GM06990 (cell line): ENCODE results near the gene ZNF142.
A peak's percentile ranks its signal among the peaks of the same experiment; 100 is the strongest.

Source experiments
- DNase-seq: peaks from one replicate; pipeline ENCODE4 v3.0.0-alpha.2; 2011; ENCODE audit not compliant: insufficient read length; ENCODE audit errors: extremely low read depth
- H3K27me3 ChIP-seq: replicated peaks from 2 replicates; pipeline ENCODE4 v1.6.0; 2011; ENCODE audit warnings: low read length; ENCODE audit not compliant: control insufficient read depth, insufficient read depth
- H3K36me3 ChIP-seq: 2 replicates; pipeline ENCODE4 v1.5.1; 2011; ENCODE audit warnings: low read length; ENCODE audit not compliant: control insufficient read depth, insufficient read depth
- H3K4me3 ChIP-seq: replicated peaks from 2 replicates; pipeline ENCODE4 v1.5.1; 2011; ENCODE audit warnings: low read depth, mild to moderate bottlenecking, control low read depth, low read length
- CTCF ChIP-seq: IDR thresholded peaks from 2 replicates; pipeline ENCODE4 v1.5.1; 2011; ENCODE audit warnings: low read length, control low read depth, mild to moderate bottlenecking, inconsistent platforms; ENCODE audit not compliant: insufficient read depth, poor library complexity, severe bottlenecking

ZNF142 gene

GRCh38 chr2:218648088-218648786 lies 11.2 kb downstream of the ZNF142 start:
- Histone ChIP-seq H3K4me3 (no peak overlapping the region), H3K27me3 (no peaks in the 10 kb centered on the region), H3K36me3 (peaks cover 55% of the 10 kb centered on the region)
- DNase-seq: peak; percentile 39
- peak; percentile 89 for TF ChIP-seq CTCF

GRCh38 chr2:218645126-218645525 lies 14.3 kb downstream of the ZNF142 start:
- no peak for DNase-seq
- Histone ChIP-seq H3K36me3 (peaks cover 66% of the 10 kb centered on the region), H3K4me3 (no peak overlapping the region), H3K27me3 (no peaks in the 10 kb centered on the region)
- TF ChIP-seq CTCF: no peak

- no peak for DNase-seq
- no peak for TF ChIP-seq CTCF
- no peak overlapping the region for H3K4me3 ChIP-seq
- H3K27me3 ChIP-seq: no peaks in the 10 kb centered on the region
- H3K36me3 ChIP-seq: peaks cover 66% of the 10 kb centered on the region
Observed at GRCh38 chr2:218644721-218645120, 14.7 kb downstream of the ZNF142 start.

- no peak for TF ChIP-seq CTCF
- Histone ChIP-seq H3K4me3 (no peak overlapping the region), H3K27me3 (no peaks in the 10 kb centered on the region), H3K36me3 (peaks cover 58% of the 10 kb centered on the region)
- DNase-seq: no peak
Observed at GRCh38 chr2:218643751-218644310, 15.6 kb downstream of the ZNF142 start.

- DNase-seq: no peak
- H3K36me3 ChIP-seq: peaks cover 61% of the 10 kb centered on the region
- H3K4me3 ChIP-seq: no peak overlapping the region
- no peak for TF ChIP-seq CTCF
- no peaks in the 10 kb centered on the region for H3K27me3 ChIP-seq
Observed at GRCh38 chr2:218642786-218643185, 16.6 kb downstream of the ZNF142 start.
